Measurements from ENCODE around the gene ANO3.

The ANO3 gene

DNA sequence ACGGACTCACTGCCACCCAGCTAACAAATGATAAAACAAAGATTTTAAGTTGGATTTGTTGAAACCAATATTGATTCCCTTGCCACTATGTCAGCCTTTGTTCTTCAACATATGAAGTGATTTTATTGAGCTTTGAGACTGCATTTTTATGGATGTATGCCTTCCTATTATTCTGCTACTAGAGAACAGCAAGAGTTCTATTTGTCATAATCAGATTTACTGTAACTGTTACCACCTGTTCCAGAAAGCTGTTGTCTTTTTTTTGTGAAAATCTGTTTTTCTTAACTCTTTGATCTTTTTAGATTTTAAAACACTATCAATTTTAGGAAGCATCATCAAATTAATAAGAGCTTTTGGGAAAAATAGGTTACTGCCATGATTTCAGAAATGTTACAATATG lies 125.7 kb downstream of the ANO3 start:
- H3K27me3 ChIP-seq (ENCODE audit: insufficient read depth, low read length, poor library complexity) = no peaks in the 10 kb centered on the region
- H4K5ac ChIP-seq (ENCODE audit: low read length) = no peak overlapping the region
- DNase-seq = no peak
- H3K9ac ChIP-seq (ENCODE audit: low read length) = no peak overlapping the region
- no peaks in the 10 kb centered on the region for H3K36me3 ChIP-seq (ENCODE audit: control insufficient read depth, insufficient read depth, low read length)
- H2BK5ac ChIP-seq (ENCODE audit: low read length) = no peak overlapping the region
- no peak overlapping the region for H4K8ac ChIP-seq (ENCODE audit: low read depth, low read length)
- no peak overlapping the region for H2BK120ac ChIP-seq (ENCODE audit: low read depth, low read length)
- H3K4ac ChIP-seq (ENCODE audit: low read depth, low read length) = no peak overlapping the region
- H2BK15ac ChIP-seq (replicated peaks; ENCODE audit: low read depth) = no peak overlapping the region
- H3K23ac ChIP-seq (ENCODE audit: low read length) = no peak overlapping the region
- no peaks in the 10 kb centered on the region for H3K79me2 ChIP-seq (ENCODE audit: control insufficient read depth, insufficient read depth, low read length)
- H3K27ac ChIP-seq (ENCODE audit: low read depth, low read length) = no peak overlapping the region
- H3K4me2 ChIP-seq (ENCODE audit: low read length) = no peak overlapping the region
- H3K18ac ChIP-seq (ENCODE audit: low read length) = no peak overlapping the region
- WGBS (ENCODE audit: extremely low coverage, insufficient coverage, low lambda C conversion rate) = no CpG with 5 or more reads among the region's 1 CpG
- no peak overlapping the region for H3K56ac ChIP-seq (ENCODE audit: low read length)
- H3K79me1 ChIP-seq (ENCODE audit: low read length) = no peaks in the 10 kb centered on the region
- no peak overlapping the region for H2AK5ac ChIP-seq (ENCODE audit: low read length)
- H3K4me3 ChIP-seq (ENCODE audit: low read length) = no peak overlapping the region
- no peaks in the 10 kb centered on the region for H3K4me1 ChIP-seq (ENCODE audit: control insufficient read depth, low read depth, low read length)

- Histone ChIP-seq H3K4me1 (ENCODE audit: control insufficient read depth, low read depth, low read length) (no peaks in the 10 kb centered on the region), H4K8ac (ENCODE audit: low read depth, low read length) (no peak overlapping the region), H4K5ac (ENCODE audit: low read length) (no peak overlapping the region), H3K79me1 (ENCODE audit: low read length) (no peaks in the 10 kb centered on the region), H3K27ac (ENCODE audit: low read depth, low read length) (no peak overlapping the region), H2BK5ac (ENCODE audit: low read length) (no peak overlapping the region), H3K56ac (ENCODE audit: low read length) (no peak overlapping the region), H3K27me3 (ENCODE audit: insufficient read depth, low read length, poor library complexity) (no peaks in the 10 kb centered on the region), H2BK15ac (replicated peaks; ENCODE audit: low read depth) (no peak overlapping the region), H3K18ac (ENCODE audit: low read length) (no peak overlapping the region), H3K4ac (ENCODE audit: low read depth, low read length) (no peak overlapping the region), H3K36me3 (ENCODE audit: control insufficient read depth, insufficient read depth, low read length) (no peaks in the 10 kb centered on the region), H3K23ac (ENCODE audit: low read length) (no peak overlapping the region), H2AK5ac (ENCODE audit: low read length) (no peak overlapping the region), H3K9ac (ENCODE audit: low read length) (no peak overlapping the region), H3K4me3 (ENCODE audit: low read length) (no peak overlapping the region), H3K79me2 (ENCODE audit: control insufficient read depth, insufficient read depth, low read length) (no peaks in the 10 kb centered on the region), H3K4me2 (ENCODE audit: low read length) (no peak overlapping the region), H2BK120ac (ENCODE audit: low read depth, low read length) (no peak overlapping the region)
- DNase-seq = no peak
Observed at GRCh38 chr11:26465274-26465673, 133.3 kb downstream of the ANO3 start.

- Histone ChIP-seq H4K8ac (ENCODE audit: low read depth, low read length) (no peak overlapping the region), H3K23ac (ENCODE audit: low read length) (no peak overlapping the region), H3K79me2 (ENCODE audit: control insufficient read depth, insufficient read depth, low read length) (no peaks in the 10 kb centered on the region), H3K56ac (ENCODE audit: low read length) (no peak overlapping the region), H3K4me1 (ENCODE audit: control insufficient read depth, low read depth, low read length) (no peaks in the 10 kb centered on the region), H3K36me3 (ENCODE audit: control insufficient read depth, insufficient read depth, low read length) (no peaks in the 10 kb centered on the region), H3K79me1 (ENCODE audit: low read length) (no peaks in the 10 kb centered on the region), H3K4me3 (ENCODE audit: low read length) (no peak overlapping the region), H3K18ac (ENCODE audit: low read length) (no peak overlapping the region), H3K4ac (ENCODE audit: low read depth, low read length) (no peak overlapping the region), H3K9ac (ENCODE audit: low read length) (no peak overlapping the region), H3K27ac (ENCODE audit: low read depth, low read length) (no peak overlapping the region), H3K27me3 (ENCODE audit: insufficient read depth, low read length, poor library complexity) (no peaks in the 10 kb centered on the region), H2AK5ac (ENCODE audit: low read length) (no peak overlapping the region), H2BK120ac (ENCODE audit: low read depth, low read length) (no peak overlapping the region), H3K4me2 (ENCODE audit: low read length) (no peak overlapping the region), H2BK15ac (replicated peaks; ENCODE audit: low read depth) (no peak overlapping the region), H2BK5ac (ENCODE audit: low read length) (no peak overlapping the region), H4K5ac (ENCODE audit: low read length) (no peak overlapping the region)
- no CpG with 5 or more reads among the region's 1 CpG for WGBS (ENCODE audit: extremely low coverage, insufficient coverage, low lambda C conversion rate)
- no peak for DNase-seq
Observed at GRCh38 chr11:26467506-26467905, 135.6 kb downstream of the ANO3 start.

DNA sequence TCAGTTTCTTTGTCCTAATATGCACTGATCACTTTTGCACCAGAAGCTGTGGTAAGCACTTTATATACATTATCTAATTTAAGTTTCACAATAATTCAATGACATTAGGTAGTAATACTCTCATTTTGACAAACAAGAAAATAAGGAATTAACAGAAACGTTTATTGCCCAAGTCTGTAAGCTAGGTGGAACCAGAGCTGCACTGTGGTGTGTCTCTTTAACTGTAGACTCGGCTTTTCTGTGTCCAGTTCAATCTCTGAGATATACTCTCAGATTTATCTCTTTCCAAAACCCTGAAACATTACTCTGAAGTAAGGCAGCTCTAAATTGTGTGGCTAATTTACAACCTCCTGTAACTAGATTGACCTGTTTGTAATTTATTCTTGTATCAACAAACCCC lies 139.1 kb downstream of the ANO3 start:
- H3K9ac ChIP-seq (ENCODE audit: low read length) = no peak overlapping the region
- H4K5ac ChIP-seq (ENCODE audit: low read length) = no peak overlapping the region
- H3K27me3 ChIP-seq (ENCODE audit: insufficient read depth, low read length, poor library complexity) = no peaks in the 10 kb centered on the region
- no peak overlapping the region for H3K4me2 ChIP-seq (ENCODE audit: low read length)
- no peak overlapping the region for H3K23ac ChIP-seq (ENCODE audit: low read length)
- no peak overlapping the region for H2BK120ac ChIP-seq (ENCODE audit: low read depth, low read length)
- H3K79me1 ChIP-seq (ENCODE audit: low read length) = no peaks in the 10 kb centered on the region
- no peaks in the 10 kb centered on the region for H3K36me3 ChIP-seq (ENCODE audit: control insufficient read depth, insufficient read depth, low read length)
- WGBS (ENCODE audit: extremely low coverage, insufficient coverage, low lambda C conversion rate) = no CpG with 5 or more reads among the region's 2 CpGs
- no peak overlapping the region for H4K8ac ChIP-seq (ENCODE audit: low read depth, low read length)
- no peak overlapping the region for H2AK5ac ChIP-seq (ENCODE audit: low read length)
- no peak overlapping the region for H2BK15ac ChIP-seq (replicated peaks; ENCODE audit: low read depth)
- H2BK5ac ChIP-seq (ENCODE audit: low read length) = no peak overlapping the region
- H3K56ac ChIP-seq (ENCODE audit: low read length) = no peak overlapping the region
- no peaks in the 10 kb centered on the region for H3K79me2 ChIP-seq (ENCODE audit: control insufficient read depth, insufficient read depth, low read length)
- H3K4me1 ChIP-seq (ENCODE audit: control insufficient read depth, low read depth, low read length) = no peaks in the 10 kb centered on the region
- DNase-seq = no peak
- H3K27ac ChIP-seq (ENCODE audit: low read depth, low read length) = no peak overlapping the region
- no peak overlapping the region for H3K18ac ChIP-seq (ENCODE audit: low read length)
- H3K4me3 ChIP-seq (ENCODE audit: low read length) = no peak overlapping the region
- no peak overlapping the region for H3K4ac ChIP-seq (ENCODE audit: low read depth, low read length)

DNA sequence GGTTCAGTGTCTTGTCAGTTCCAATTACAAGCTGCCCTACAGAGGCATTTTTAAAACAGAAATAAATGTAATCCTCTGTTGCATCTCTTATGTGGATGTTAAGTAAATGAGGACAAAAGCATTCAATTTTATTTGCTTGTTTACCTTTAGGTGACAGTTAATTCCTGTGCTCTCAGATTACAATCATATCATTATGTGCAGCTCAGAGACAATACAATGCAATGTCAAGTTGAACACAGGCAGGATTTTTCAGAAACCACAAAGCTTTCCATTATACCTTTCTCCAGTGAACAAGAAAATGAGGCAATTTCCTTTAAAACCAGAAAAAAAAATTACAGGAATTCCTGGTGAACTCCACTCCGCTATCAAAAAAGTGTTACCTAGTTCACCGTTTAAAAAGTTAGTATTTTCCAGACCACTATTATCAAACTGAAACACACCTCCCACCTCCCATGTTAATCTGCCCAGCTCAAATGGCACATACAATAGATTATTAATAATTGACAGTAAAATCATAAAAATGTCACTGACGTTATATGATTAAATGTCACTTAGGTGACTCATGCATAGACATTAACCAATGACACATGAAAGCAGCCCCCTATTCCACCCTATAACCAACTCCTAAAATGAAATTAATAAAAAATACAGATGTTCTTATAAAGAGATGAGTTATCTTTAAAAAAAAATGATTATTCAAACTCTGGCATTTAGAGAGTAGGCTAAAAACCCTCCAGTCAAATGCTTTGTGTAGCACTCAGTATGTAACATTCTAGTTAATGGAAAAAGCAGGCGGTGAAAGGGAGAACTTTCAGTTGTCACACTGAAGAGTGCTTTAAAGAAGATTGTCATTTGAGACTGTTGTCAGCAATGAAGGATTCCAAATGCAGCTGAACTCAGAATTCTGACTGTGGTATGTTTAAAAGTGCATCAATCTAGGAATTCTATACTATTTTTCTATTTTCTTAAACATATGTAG lies 141.6 kb downstream of the ANO3 start:
- no peaks in the 10 kb centered on the region for H3K27me3 ChIP-seq (ENCODE audit: insufficient read depth, low read length, poor library complexity)
- H3K4me3 ChIP-seq (ENCODE audit: low read length) = no peak overlapping the region
- no peak for DNase-seq
- no peak overlapping the region for H3K18ac ChIP-seq (ENCODE audit: low read length)
- H3K27ac ChIP-seq (ENCODE audit: low read depth, low read length) = no peak overlapping the region
- H3K23ac ChIP-seq (ENCODE audit: low read length) = no peak overlapping the region
- H2BK120ac ChIP-seq (ENCODE audit: low read depth, low read length) = no peak overlapping the region
- H3K56ac ChIP-seq (ENCODE audit: low read length) = no peak overlapping the region
- no peaks in the 10 kb centered on the region for H3K4me1 ChIP-seq (ENCODE audit: control insufficient read depth, low read depth, low read length)
- H4K8ac ChIP-seq (ENCODE audit: low read depth, low read length) = no peak overlapping the region
- WGBS (ENCODE audit: extremely low coverage, insufficient coverage, low lambda C conversion rate) = no CpG with 5 or more reads among the region's 4 CpGs
- no peak overlapping the region for H3K4me2 ChIP-seq (ENCODE audit: low read length)
- no peak overlapping the region for H2BK5ac ChIP-seq (ENCODE audit: low read length)
- H3K79me2 ChIP-seq (ENCODE audit: control insufficient read depth, insufficient read depth, low read length) = no peaks in the 10 kb centered on the region
- no peak overlapping the region for H3K9ac ChIP-seq (ENCODE audit: low read length)
- H4K5ac ChIP-seq (ENCODE audit: low read length) = no peak overlapping the region
- no peak overlapping the region for H3K4ac ChIP-seq (ENCODE audit: low read depth, low read length)
- no peak overlapping the region for H2BK15ac ChIP-seq (replicated peaks; ENCODE audit: low read depth)
- H3K79me1 ChIP-seq (ENCODE audit: low read length) = no peaks in the 10 kb centered on the region
- no peaks in the 10 kb centered on the region for H3K36me3 ChIP-seq (ENCODE audit: control insufficient read depth, insufficient read depth, low read length)
- no peak overlapping the region for H2AK5ac ChIP-seq (ENCODE audit: low read length)

- Histone ChIP-seq H2AK5ac (ENCODE audit: low read length) (no peak overlapping the region), H2BK120ac (ENCODE audit: low read depth, low read length) (no peak overlapping the region), H3K4ac (ENCODE audit: low read depth, low read length) (no peak overlapping the region), H3K9ac (ENCODE audit: low read length) (no peak overlapping the region), H2BK5ac (ENCODE audit: low read length) (no peak overlapping the region), H3K4me2 (ENCODE audit: low read length) (no peak overlapping the region), H3K4me3 (ENCODE audit: low read length) (no peak overlapping the region), H3K27me3 (ENCODE audit: insufficient read depth, low read length, poor library complexity) (no peaks in the 10 kb centered on the region), H3K4me1 (ENCODE audit: control insufficient read depth, low read depth, low read length) (no peaks in the 10 kb centered on the region), H3K56ac (ENCODE audit: low read length) (no peak overlapping the region), H3K79me2 (ENCODE audit: control insufficient read depth, insufficient read depth, low read length) (no peaks in the 10 kb centered on the region), H3K27ac (ENCODE audit: low read depth, low read length) (no peak overlapping the region), H3K36me3 (ENCODE audit: control insufficient read depth, insufficient read depth, low read length) (no peaks in the 10 kb centered on the region), H4K8ac (ENCODE audit: low read depth, low read length) (no peak overlapping the region), H3K18ac (ENCODE audit: low read length) (no peak overlapping the region), H3K23ac (ENCODE audit: low read length) (no peak overlapping the region), H4K5ac (ENCODE audit: low read length) (no peak overlapping the region), H2BK15ac (replicated peaks; ENCODE audit: low read depth) (no peak overlapping the region), H3K79me1 (ENCODE audit: low read length) (no peaks in the 10 kb centered on the region)
- DNase-seq = no peak
- WGBS (ENCODE audit: extremely low coverage, insufficient coverage, low lambda C conversion rate) = no CpG with 5 or more reads among the region's 2 CpGs
Observed at GRCh38 chr11:26474401-26474800, 142.5 kb downstream of the ANO3 start.
